Measurements from ENCODE around the gene WIPI1. TPM values are rescaled to one million over a fixed set of nuclear protein-coding genes. Genes with fewer than 3 reads are reported as not detected.

WIPI1 gene
- total and polyA plus RNA-seq, 2 experiments from 2014 or later: 67.4 to 79.6 TPM

- Histone ChIP-seq H2AFZ (no peak overlapping the region), H3K79me2 (no peaks in the 10 kb centered on the region), H3K27me3 (no peaks in the 10 kb centered on the region), H3K4me3 (no peak overlapping the region), H4K20me1 (ENCODE audit: insufficient read depth, poor library complexity, severe bottlenecking) (no peaks in the 10 kb centered on the region), H3K9me3 (ENCODE audit: low read depth) (no peaks in the 10 kb centered on the region), H3K4me2 (no peak overlapping the region), H3K9me2 (replicated peaks; ENCODE audit: insufficient read depth) (no peaks in the 10 kb centered on the region), H3K27ac (peak overlapping the region; percentile 62), H3K36me3 (replicated peaks; ENCODE audit: insufficient read depth, low read depth) (no peaks in the 10 kb centered on the region), H3K4me1 (ENCODE audit: insufficient read depth) (peaks cover 22% of the 10 kb centered on the region)
- 84% methylated on average over 4 of the region's 4 CpGs for WGBS (ENCODE audit: low lambda C conversion rate, missing lambda C conversion rate)
- no peak for DNase-seq (ENCODE audit: low spot score)
- TF ChIP-seq CTCF (IDR thresholded peaks at IDR 0.05; ENCODE audit: poor library complexity): no peak
- no peak for TF ChIP-seq EZH2phosphoT487 (IDR thresholded peaks at IDR 0.05; ENCODE audit: low read depth, severe bottlenecking, unreplicated experiment)
- no peak for TF ChIP-seq EZH2 (IDR thresholded peaks at IDR 0.05; ENCODE audit: borderline replicate concordance)
Measured at GRCh38 chr17:68383120-68383442, 74.2 kb downstream of the WIPI1 start.

- Histone ChIP-seq H4K20me1 (ENCODE audit: insufficient read depth, poor library complexity, severe bottlenecking) (no peaks in the 10 kb centered on the region), H3K4me3 (no peak overlapping the region), H3K9me2 (replicated peaks; ENCODE audit: insufficient read depth) (no peaks in the 10 kb centered on the region), H2AFZ (no peak overlapping the region), H3K36me3 (replicated peaks; ENCODE audit: insufficient read depth, low read depth) (no peaks in the 10 kb centered on the region), H3K79me2 (no peaks in the 10 kb centered on the region), H3K9me3 (ENCODE audit: low read depth) (no peaks in the 10 kb centered on the region), H3K4me1 (ENCODE audit: insufficient read depth) (peaks cover 26% of the 10 kb centered on the region), H3K27ac (peak overlapping the region; percentile 62), H3K4me2 (no peak overlapping the region), H3K27me3 (no peaks in the 10 kb centered on the region)
- WGBS (ENCODE audit: low lambda C conversion rate, missing lambda C conversion rate): 81% methylated on average over 3 of the region's 3 CpGs
- no peak for DNase-seq (ENCODE audit: low spot score)
- TF ChIP-seq EZH2phosphoT487 (IDR thresholded peaks at IDR 0.05; ENCODE audit: low read depth, severe bottlenecking, unreplicated experiment) (no peak), EZH2 (IDR thresholded peaks at IDR 0.05; ENCODE audit: borderline replicate concordance) (no peak), CTCF (IDR thresholded peaks at IDR 0.05; ENCODE audit: poor library complexity) (no peak)
Measured at GRCh38 chr17:68382582-68383085, 74.7 kb downstream of the WIPI1 start.

- TF ChIP-seq EZH2 (IDR thresholded peaks at IDR 0.05; ENCODE audit: borderline replicate concordance) (no peak), CTCF (IDR thresholded peaks at IDR 0.05; ENCODE audit: poor library complexity) (no peak), EZH2phosphoT487 (IDR thresholded peaks at IDR 0.05; ENCODE audit: low read depth, severe bottlenecking, unreplicated experiment) (no peak)
- peak; percentile 48 for DNase-seq (ENCODE audit: low spot score)
- Histone ChIP-seq H3K4me2 (no peak overlapping the region), H3K27ac (peak overlapping the region; percentile 21), H2AFZ (no peak overlapping the region), H3K27me3 (no peaks in the 10 kb centered on the region), H3K9me2 (replicated peaks; ENCODE audit: insufficient read depth) (no peaks in the 10 kb centered on the region), H3K9me3 (ENCODE audit: low read depth) (no peaks in the 10 kb centered on the region), H3K4me1 (ENCODE audit: insufficient read depth) (peaks cover 26% of the 10 kb centered on the region), H3K36me3 (replicated peaks; ENCODE audit: insufficient read depth, low read depth) (no peaks in the 10 kb centered on the region), H3K4me3 (no peak overlapping the region), H4K20me1 (ENCODE audit: insufficient read depth, poor library complexity, severe bottlenecking) (no peaks in the 10 kb centered on the region), H3K79me2 (no peaks in the 10 kb centered on the region)
- WGBS (ENCODE audit: low lambda C conversion rate, missing lambda C conversion rate): 82% methylated on average over 15 of the region's 15 CpGs
Measured at GRCh38 chr17:68381076-68381900, 76.0 kb downstream of the WIPI1 start.
